HPDE6-E6E7 (cell line): ENCODE measurements around the gene WDFY4.

Source experiments
- DNase-seq: peaks from one replicate; pipeline ENCODE4 v3.0.0; 2011; ENCODE audit warnings: missing footprints; ENCODE audit errors: extremely low spot score

The WDFY4 gene

GRCh38 chr10:49023752-49024151 is 339.1 kb downstream of the WDFY4 start:
- no peak for DNase-seq

GRCh38 chr10:49024484-49024883 is 339.8 kb downstream of the WDFY4 start:
- no peak for DNase-seq

GRCh38 chr10:49025347-49025983 is 340.8 kb downstream of the WDFY4 start:
- DNase-seq, result no peak

GRCh38 chr10:49028639-49029038 is 344.0 kb downstream of the WDFY4 start:
- DNase-seq, result no peak

- no peak for DNase-seq
Observed at GRCh38 chr10:49029666-49030065, 345.0 kb downstream of the WDFY4 start.
